Measurements from ENCODE around the gene CDC42EP5.

GRCh38 chr19:54418930-54419800, 53.9 kb downstream of the CDC42EP5 start:
- TF ChIP-seq POLR2AphosphoS5 (IDR thresholded peaks at IDR 0.05; ENCODE audit: low read depth, low read length): no peak
- TF ChIP-seq TAF1 (IDR thresholded peaks at IDR 0.05; ENCODE audit: borderline replicate concordance, low read depth, low read length): no peak
- no peak for TF ChIP-seq POLR2A (IDR thresholded peaks at IDR 0.05; ENCODE audit: low read depth, low read length)
